ENCODE results near the gene SETBP1. TPM values are rescaled to one million over a fixed set of nuclear protein-coding genes. Genes with fewer than 3 reads are reported as not detected.

The SETBP1 gene
- total RNA-seq, 1 donor = 2.6 TPM

DNA sequence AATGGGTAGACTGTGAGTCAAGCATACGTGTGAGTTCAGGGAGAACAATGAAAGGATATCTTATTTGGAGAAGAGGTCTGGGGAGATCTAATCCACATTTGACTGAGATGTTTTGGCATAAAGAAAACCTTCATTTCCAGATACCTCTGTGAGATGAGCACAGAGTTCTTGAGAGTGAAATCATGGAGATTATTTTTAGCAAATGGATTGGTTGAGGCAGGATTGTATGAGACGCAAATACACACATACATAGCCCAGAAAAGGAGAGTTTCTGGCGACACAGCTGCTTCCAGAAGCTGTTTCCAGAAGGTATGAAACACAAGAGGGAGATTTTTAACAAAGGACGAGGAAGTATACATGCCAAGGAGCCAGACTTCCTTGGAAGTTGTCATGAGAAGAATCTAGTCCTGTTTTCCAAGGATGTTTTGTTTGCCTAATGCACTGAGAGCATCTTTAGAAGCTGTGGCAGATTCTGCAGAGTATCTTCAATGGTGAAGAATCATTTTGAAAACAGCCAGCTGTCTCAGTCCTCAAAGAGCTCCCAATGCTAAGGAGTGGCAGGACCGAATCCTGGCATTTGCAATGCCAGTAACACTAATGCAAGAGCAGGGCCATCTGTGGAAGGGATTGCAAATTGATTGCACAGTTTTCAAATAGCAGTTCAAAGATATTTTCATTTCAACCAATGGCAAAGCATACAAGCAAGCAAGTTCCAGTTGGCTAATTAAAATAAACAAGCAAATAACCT, 177.2 kb downstream of the SETBP1 start:
- no peak overlapping the region for H3K4me3 ChIP-seq (ENCODE audit: low read depth, low read length)
- DNase-seq (ENCODE audit: low read depth) = no peak
- TF ChIP-seq, protein P1, sequence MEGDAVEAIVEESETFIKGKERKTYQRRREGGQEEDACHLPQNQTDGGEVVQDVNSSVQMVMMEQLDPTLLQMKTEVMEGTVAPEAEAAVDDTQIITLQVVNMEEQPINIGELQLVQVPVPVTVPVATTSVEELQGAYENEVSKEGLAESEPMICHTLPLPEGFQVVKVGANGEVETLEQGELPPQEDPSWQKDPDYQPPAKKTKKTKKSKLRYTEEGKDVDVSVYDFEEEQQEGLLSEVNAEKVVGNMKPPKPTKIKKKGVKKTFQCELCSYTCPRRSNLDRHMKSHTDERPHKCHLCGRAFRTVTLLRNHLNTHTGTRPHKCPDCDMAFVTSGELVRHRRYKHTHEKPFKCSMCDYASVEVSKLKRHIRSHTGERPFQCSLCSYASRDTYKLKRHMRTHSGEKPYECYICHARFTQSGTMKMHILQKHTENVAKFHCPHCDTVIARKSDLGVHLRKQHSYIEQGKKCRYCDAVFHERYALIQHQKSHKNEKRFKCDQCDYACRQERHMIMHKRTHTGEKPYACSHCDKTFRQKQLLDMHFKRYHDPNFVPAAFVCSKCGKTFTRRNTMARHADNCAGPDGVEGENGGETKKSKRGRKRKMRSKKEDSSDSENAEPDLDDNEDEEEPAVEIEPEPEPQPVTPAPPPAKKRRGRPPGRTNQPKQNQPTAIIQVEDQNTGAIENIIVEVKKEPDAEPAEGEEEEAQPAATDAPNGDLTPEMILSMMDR (IDR thresholded peaks at IDR 0.05; ENCODE audit: insufficient read depth, low read depth, low read length) = no peak

DNA sequence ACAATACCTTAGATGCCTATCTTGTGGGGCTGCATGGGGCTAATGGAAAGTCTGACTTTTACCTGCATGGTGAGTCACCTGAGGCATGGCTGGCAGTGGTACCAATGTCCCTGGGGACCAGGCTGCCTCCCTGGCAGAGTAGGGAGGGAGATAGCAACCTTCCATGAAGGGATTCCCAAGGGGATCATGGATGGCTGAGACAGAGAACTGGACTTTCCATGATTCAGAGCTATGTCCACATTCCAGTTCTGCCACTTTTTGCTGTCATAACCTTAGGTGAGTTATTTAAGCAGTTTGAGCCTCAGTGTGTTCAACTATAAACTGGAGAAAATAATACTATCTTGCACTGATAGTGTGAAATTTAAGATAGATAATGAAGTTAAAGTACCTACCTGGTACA, 178.6 kb downstream of the SETBP1 start:
- no peak overlapping the region for H3K4me3 ChIP-seq (ENCODE audit: low read depth, low read length)
- TF ChIP-seq, protein P1 (IDR thresholded peaks at IDR 0.05; ENCODE audit: insufficient read depth, low read depth, low read length) = no peak
- DNase-seq (ENCODE audit: low read depth) = no peak

DNA sequence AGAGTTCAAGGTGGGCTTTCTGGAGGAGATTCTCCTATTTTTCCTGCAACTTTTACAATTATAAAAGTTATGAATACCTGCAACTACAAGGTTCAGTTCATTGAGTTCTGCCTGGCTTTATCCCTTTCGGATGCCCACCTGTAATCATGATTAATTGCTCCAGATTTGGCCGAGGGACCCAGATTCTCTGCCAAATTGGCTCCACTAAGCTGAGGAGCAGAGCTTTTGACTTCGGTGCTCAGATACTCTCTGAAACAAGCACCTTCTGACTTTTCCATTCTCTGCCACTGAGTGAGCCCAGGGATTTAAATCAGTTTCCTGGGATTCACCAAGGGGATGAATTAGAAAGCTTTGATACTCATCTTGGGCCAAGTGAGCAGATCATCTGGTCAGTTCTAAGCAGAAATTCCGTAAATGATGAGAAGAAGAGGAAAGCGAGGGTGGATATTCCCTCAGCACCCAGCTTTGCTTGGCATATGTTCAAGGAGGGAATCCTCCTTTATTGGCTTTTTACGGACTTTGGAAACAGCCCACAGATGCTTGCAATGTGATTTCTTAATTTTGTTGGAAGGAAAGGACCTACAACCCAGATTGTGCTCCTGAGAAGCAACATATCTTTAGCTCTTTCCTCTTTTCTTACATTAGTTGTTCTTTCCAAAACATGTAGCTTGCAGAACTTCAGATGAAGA, 179.2 kb downstream of the SETBP1 start:
- no peak for DNase-seq (ENCODE audit: low read depth)
- TF ChIP-seq, protein P1 (IDR thresholded peaks at IDR 0.05; ENCODE audit: insufficient read depth, low read depth, low read length) = no peak
- H3K4me3 ChIP-seq (ENCODE audit: low read depth, low read length) = no peak overlapping the region

DNA sequence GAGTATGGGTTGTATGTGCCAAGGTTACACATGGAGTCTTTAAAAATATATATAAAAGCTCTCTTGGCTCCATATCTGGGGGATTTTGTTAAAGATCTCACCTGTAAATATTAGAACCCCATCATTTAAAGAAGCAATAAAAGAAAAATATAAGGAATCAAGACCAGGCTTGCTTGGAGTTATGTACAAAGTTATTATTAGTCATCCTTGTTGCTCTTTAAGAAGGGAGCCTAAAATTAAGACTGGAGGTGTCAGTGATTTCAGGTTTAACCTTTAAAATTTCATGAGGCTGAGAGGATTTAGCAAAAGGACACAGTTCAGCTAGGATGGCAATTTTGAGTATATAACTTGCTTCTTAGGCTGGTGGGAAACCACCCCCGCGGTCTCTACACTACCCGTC, 181.4 kb downstream of the SETBP1 start:
- DNase-seq (ENCODE audit: low read depth) = no peak
- TF ChIP-seq, protein P1 (IDR thresholded peaks at IDR 0.05; ENCODE audit: insufficient read depth, low read depth, low read length) = no peak
- no peak overlapping the region for H3K4me3 ChIP-seq (ENCODE audit: low read depth, low read length)

DNA sequence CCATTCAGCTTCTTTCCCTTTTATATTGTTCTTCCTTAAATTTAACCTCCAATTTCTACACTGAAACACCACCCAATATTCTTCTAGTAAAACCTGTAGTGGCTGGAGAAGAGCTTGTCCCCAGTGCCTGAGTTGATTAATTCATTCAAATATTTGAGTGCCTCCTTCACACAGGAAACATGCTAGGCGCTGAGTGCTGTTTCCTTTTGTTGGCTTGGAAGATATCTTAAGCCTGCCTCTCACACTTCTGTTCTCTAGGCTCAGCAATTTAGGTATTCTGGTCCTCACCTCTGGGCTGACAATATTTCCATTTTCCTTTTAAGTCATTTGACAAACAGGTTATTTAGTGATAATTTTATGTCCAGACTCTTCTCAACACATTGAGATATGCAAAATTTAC, 185.4 kb downstream of the SETBP1 start:
- DNase-seq (ENCODE audit: low read depth) = no peak
- no peak overlapping the region for H3K4me3 ChIP-seq (ENCODE audit: low read depth, low read length)
- TF ChIP-seq, protein P1 (IDR thresholded peaks at IDR 0.05; ENCODE audit: insufficient read depth, low read depth, low read length) = no peak

DNA sequence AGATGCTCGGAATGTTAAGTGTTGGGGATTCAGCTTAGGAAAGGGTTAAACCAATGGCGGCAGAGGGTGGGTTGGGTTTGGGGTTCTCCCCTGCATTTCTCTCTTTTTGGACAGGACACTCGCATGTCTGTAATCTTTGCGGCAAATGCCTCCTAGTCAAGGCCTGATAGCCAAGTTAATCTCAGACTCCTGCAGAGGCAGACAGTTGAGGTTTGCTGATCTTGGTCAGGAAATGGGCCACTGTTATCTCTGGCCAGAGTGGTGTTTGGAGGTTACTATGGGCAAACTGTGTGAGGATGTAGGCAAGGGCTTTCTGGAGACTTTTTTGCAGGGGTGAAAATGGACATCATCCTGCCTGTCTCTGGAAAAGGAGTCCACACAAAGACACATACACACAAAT, 188.8 kb downstream of the SETBP1 start:
- DNase-seq (ENCODE audit: low read depth) = no peak
- TF ChIP-seq, protein P1 (IDR thresholded peaks at IDR 0.05; ENCODE audit: insufficient read depth, low read depth, low read length) = no peak
- no peak overlapping the region for H3K4me3 ChIP-seq (ENCODE audit: low read depth, low read length)
